HUES6 (cell line): ENCODE data around the gene ATAD5.
A peak's percentile ranks its signal among the peaks of the same experiment; 100 is the strongest.

Experiments used
- H3K27ac ChIP-seq: 2 replicates; pipeline ENCODE4 v1.7.0; 2013; ENCODE audit warnings: low read depth, mild to moderate bottlenecking, low read length, inconsistent platforms
- H3K27me3 ChIP-seq: 2 replicates; pipeline ENCODE4 v1.6.1; 2013; ENCODE audit warnings: low read length; ENCODE audit not compliant: control insufficient read depth, insufficient read depth
- H3K36me3 ChIP-seq: 2 replicates; pipeline ENCODE4 v1.6.1; 2013; ENCODE audit warnings: low read length; ENCODE audit not compliant: control insufficient read depth, insufficient read depth
- H3K4me1 ChIP-seq: 2 replicates; pipeline ENCODE4 v1.6.1; 2013; ENCODE audit warnings: low read length; ENCODE audit not compliant: control insufficient read depth, insufficient read depth
- H3K4me3 ChIP-seq: 2 replicates; pipeline ENCODE4 v1.5.1; 2013; ENCODE audit warnings: low read depth, low read length
- H3K9ac ChIP-seq: one replicate; pipeline ENCODE4 v1.6.1; 2013; ENCODE audit warnings: mild to moderate bottlenecking, low read length
- H3K9me3 ChIP-seq: 2 replicates; pipeline ENCODE4 v1.6.1; 2013; ENCODE audit warnings: low read depth, low read length; ENCODE audit not compliant: control insufficient read depth, insufficient read depth

ATAD5 gene

DNA sequence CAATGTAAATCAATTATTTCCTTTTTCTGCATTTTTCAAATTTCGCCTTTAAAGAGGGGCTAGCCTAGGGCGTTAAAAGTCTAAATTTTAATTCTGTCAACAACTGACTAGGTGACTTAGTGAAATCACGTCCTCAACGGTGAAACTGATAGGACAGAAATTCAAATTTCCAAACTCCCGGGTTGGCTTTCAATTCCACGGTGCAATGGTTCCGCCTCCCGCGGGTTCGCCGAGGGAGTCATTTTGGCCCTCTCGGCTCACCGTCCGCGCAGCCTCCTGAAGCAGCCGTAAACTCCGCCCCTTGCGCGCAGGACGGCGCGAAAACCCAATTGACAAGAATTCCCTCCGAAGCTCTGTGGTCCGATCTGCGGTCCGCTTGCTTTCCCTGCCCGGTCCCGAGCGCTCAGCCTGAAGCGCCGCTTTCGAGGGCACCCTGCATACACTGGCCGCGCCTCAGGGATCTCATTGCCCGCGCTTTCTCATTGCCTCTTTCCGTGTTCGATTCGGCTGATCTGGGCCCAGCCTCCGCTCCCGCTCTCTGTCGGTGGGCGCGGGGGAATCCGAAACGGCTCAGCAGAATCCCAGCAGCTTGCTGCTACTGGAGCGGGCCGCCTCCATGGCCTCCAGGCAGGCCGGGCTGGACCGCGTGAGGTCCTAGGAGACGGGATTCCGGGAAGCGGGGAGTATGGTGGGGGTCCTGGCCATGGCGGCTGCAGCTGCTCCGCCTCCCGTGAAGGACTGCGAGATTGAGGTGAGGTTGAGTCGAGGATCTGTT is at the start of gene ATAD5:
ATAD5 (plus strand) TSS at position 304 of the 775 bp plus-strand sequence; CDS start at position 686, 382 bp downstream.
- Histone ChIP-seq H3K27ac (peak within 1 kb of the TSS; percentile 91), H3K4me1 (peaks cover 19% of the 10 kb centered on the region), H3K4me3 (peak within 1 kb of the TSS; percentile 97), H3K9ac (peak within 1 kb of the TSS; percentile 98), H3K36me3 (peaks cover 19% of the 10 kb centered on the region), H3K27me3 (no peaks in the 10 kb centered on the region), H3K9me3 (no peaks in the 10 kb centered on the region)

GRCh38 chr17:30782206-30782605 is 49.6 kb upstream of the ATAD5 start:
- no peak overlapping the region for H3K27ac ChIP-seq
- H3K27me3 ChIP-seq: no peaks in the 10 kb centered on the region
- H3K36me3 ChIP-seq: peaks cover 68% of the 10 kb centered on the region
- H3K4me3 ChIP-seq: no peak overlapping the region
- no peaks in the 10 kb centered on the region for H3K9me3 ChIP-seq
- no peaks in the 10 kb centered on the region for H3K4me1 ChIP-seq
- H3K9ac ChIP-seq: no peak overlapping the region

- no peaks in the 10 kb centered on the region for H3K9me3 ChIP-seq
- no peak overlapping the region for H3K4me3 ChIP-seq
- H3K36me3 ChIP-seq: peaks cover 81% of the 10 kb centered on the region
- no peaks in the 10 kb centered on the region for H3K27me3 ChIP-seq
- H3K9ac ChIP-seq: no peak overlapping the region
- no peaks in the 10 kb centered on the region for H3K4me1 ChIP-seq
- H3K27ac ChIP-seq: no peak overlapping the region
These were observed 42.8 kb upstream of the ATAD5 start for GRCh38 chr17:30788918-30789317.

DNA sequence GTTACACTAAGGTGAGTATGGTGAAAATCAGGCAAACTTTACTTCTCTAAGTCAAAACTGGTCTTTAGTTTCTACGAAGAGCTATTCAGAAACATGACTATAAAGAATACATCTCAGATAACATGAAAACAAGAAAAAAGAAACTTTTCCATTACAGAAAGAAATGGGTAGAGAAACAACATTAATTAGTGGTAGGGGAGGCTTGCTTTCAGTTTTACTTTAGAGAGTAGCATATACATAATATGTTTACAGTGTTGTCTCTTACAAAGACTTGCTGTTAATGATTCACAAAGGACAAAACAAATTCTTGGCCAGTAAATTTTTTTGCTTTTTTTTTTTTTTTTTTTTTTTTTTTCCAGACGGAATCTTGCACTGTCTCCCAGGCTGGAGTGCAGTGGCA is 41.5 kb upstream of the ATAD5 start:
- no peak overlapping the region for H3K9ac ChIP-seq
- H3K4me3 ChIP-seq: no peak overlapping the region
- H3K36me3 ChIP-seq: peaks cover 80% of the 10 kb centered on the region
- H3K27ac ChIP-seq: no peak overlapping the region
- no peaks in the 10 kb centered on the region for H3K9me3 ChIP-seq
- no peaks in the 10 kb centered on the region for H3K4me1 ChIP-seq
- H3K27me3 ChIP-seq: no peaks in the 10 kb centered on the region

DNA sequence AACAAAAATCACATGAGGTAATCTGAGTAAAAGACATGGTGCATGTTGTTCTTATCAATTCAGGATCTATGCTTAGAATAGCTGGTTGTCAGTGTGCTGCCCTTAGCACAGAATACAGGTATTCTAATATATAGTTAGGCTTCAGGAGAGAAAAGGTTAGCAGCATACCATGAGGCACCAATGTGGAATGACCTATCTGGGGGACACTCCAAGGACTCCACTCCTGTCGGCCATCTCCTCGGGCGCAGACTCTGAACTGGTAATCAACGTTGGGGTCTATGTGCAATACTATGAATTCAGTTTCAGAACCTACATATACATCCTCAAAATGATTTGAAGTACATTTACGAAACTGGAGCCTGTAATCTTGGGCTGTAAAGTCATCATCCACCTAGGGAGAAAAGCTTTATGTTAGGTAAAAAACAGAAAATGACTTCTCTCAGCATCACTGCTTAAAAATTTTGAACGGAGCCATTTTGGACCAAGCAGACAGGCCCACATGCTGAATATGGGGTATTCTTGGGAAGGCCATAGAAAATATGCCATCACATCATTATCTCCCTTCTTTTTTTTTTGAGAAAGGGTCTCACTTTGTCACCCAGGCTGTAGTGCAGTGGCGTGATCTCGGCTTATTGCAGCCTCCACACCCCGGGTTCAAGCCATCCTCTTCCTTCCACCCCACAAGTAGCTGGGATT is 38.3 kb upstream of the ATAD5 start:
- H3K27ac ChIP-seq: no peak overlapping the region
- peaks cover 79% of the 10 kb centered on the region for H3K36me3 ChIP-seq
- H3K9ac ChIP-seq: no peak overlapping the region
- no peaks in the 10 kb centered on the region for H3K27me3 ChIP-seq
- no peak overlapping the region for H3K4me3 ChIP-seq
- no peaks in the 10 kb centered on the region for H3K4me1 ChIP-seq
- no peaks in the 10 kb centered on the region for H3K9me3 ChIP-seq

DNA sequence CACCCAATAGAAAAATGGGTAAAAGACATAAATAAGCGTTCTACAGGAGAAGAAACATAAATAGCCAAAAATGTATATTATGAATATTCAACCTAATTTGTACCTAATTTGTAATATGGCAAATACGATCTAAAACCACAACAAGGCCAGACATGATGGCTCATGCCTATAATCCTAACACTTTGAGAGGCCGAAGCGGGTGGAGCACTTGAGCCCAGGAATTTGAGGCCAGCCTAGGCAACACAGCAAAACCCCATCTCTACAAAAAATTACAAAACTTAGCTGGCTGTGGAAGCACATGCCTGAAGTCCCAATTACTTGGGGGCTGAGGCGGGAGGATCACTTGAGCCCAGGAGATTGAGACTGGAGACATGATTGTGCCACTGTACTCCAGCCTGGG is 37.4 kb upstream of the ATAD5 start:
- Histone ChIP-seq H3K4me1 (no peaks in the 10 kb centered on the region), H3K27ac (no peak overlapping the region), H3K36me3 (peaks cover 74% of the 10 kb centered on the region), H3K9ac (no peak overlapping the region), H3K9me3 (no peaks in the 10 kb centered on the region), H3K4me3 (no peak overlapping the region), H3K27me3 (no peaks in the 10 kb centered on the region)

- Histone ChIP-seq H3K4me1 (no peaks in the 10 kb centered on the region), H3K27me3 (no peaks in the 10 kb centered on the region), H3K9me3 (no peaks in the 10 kb centered on the region), H3K36me3 (peaks cover 70% of the 10 kb centered on the region), H3K4me3 (no peak overlapping the region), H3K27ac (no peak overlapping the region), H3K9ac (no peak overlapping the region)
These were observed 35.8 kb upstream of the ATAD5 start for GRCh38 chr17:30796016-30796415.

GRCh38 chr17:30801671-30802070 is 30.1 kb upstream of the ATAD5 start:
- no peak overlapping the region for H3K9ac ChIP-seq
- peaks cover 58% of the 10 kb centered on the region for H3K36me3 ChIP-seq
- H3K9me3 ChIP-seq: no peaks in the 10 kb centered on the region
- no peak overlapping the region for H3K27ac ChIP-seq
- H3K4me3 ChIP-seq: no peak overlapping the region
- H3K4me1 ChIP-seq: no peaks in the 10 kb centered on the region
- no peaks in the 10 kb centered on the region for H3K27me3 ChIP-seq

DNA sequence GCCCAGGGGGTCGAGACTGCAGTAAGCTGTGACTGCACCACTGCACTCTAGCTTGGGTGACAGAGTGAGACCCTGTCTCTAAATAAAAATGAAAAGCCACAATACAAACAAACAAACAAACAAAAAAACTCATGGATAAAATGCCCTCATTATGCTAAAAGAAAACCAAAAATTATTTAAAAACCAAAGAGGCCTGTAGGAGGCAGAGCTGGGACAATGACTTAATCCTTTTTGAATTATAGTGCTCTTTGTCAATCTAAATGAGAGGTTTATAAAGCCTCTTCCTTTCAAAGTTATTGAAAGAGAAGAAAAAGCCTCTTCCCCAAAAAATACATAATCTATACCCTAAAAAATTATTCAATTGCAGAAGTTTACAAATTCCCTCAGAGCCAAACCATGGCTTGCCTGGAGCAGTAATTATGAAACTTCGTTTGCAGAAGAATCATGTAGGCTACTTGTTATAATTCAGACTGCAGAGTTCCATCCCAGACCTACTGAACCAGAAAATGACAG is 25.8 kb upstream of the ATAD5 start:
- H3K9ac ChIP-seq: no peak overlapping the region

GRCh38 chr17:30807896-30808295 is 23.9 kb upstream of the ATAD5 start:
- no peaks in the 10 kb centered on the region for H3K27me3 ChIP-seq
- no peak overlapping the region for H3K27ac ChIP-seq
- no peak overlapping the region for H3K9ac ChIP-seq
- H3K4me3 ChIP-seq: no peak overlapping the region
- peaks cover 19% of the 10 kb centered on the region for H3K36me3 ChIP-seq
- no peaks in the 10 kb centered on the region for H3K9me3 ChIP-seq
- H3K4me1 ChIP-seq: peaks cover 3% of the 10 kb centered on the region; the same call in 1 of the 2 replicates

More for the DNA sequence above, 25.8 kb upstream of the ATAD5 start:
- H3K9me3 ChIP-seq: no peaks in the 10 kb centered on the region
- H3K36me3 ChIP-seq: peaks cover 35% of the 10 kb centered on the region
- H3K4me3 ChIP-seq: no peak overlapping the region
- no peaks in the 10 kb centered on the region for H3K27me3 ChIP-seq
- no peak overlapping the region for H3K27ac ChIP-seq
- H3K4me1 ChIP-seq: peaks cover 3% of the 10 kb centered on the region; the same call in 1 of the 2 replicates

GRCh38 chr17:30808785-30809286 is 22.9 kb upstream of the ATAD5 start:
- peaks cover 3% of the 10 kb centered on the region; the same call in 1 of the 2 replicates for H3K4me1 ChIP-seq
- H3K27ac ChIP-seq: no peak overlapping the region
- no peaks in the 10 kb centered on the region for H3K9me3 ChIP-seq
- H3K27me3 ChIP-seq: no peaks in the 10 kb centered on the region
- H3K4me3 ChIP-seq: no peak overlapping the region
- H3K36me3 ChIP-seq: peaks cover 11% of the 10 kb centered on the region
- H3K9ac ChIP-seq: no peak overlapping the region
